OCI-LY7 (cell line): ENCODE measurements around the gene MSLN. TPM values are rescaled to one million over a fixed set of nuclear protein-coding genes. Genes with fewer than 3 reads are reported as not detected.

Experiments used
- Bru-seq: library from RNA; stranded (reverse); fragments of 400-500 nt; gene quantifications from one replicate; lab custom pipeline; 2021; lab: Mats Ljungman, UMichigan
- BruChase-seq, 2 experiments: library from RNA; stranded (reverse); fragments of 400-500 nt; gene quantifications; one replicate each; lab custom pipeline; 2021; lab: Mats Ljungman, UMichigan
- BruUV-seq: library from RNA; stranded (reverse); fragments of 400-500 nt; replicated peaks from 2 replicates; lab custom pipeline; 2021; lab: Mats Ljungman, UMichigan
- CTCF ChIA-PET: fragments of 300-600 bp; sonication (Branson Sonifier 250); formaldehyde crosslinking; loops from one replicate; lab custom pipeline; 2022; ENCODE audit warnings: antibody characterized with exemption; ENCODE audit not compliant: unreplicated experiment; lab: Charles Lee
- POLR2A ChIA-PET: fragments of 300-600 bp; sonication (Branson Sonifier 250); formaldehyde crosslinking; loops from one replicate; lab custom pipeline; 2022; ENCODE audit warnings: antibody characterized with exemption; lab: Charles Lee
- DNase-seq: peaks from one replicate; pipeline ENCODE4 v3.0.0-alpha.2; 2015; ENCODE audit warnings: low spot score
- H2AFZ ChIP-seq: fragments of 200-600 bp; sonication (generic), shearing (Covaris generic); 2 replicates; pipeline ENCODE4 v1.6.1; 2014; ENCODE audit warnings: mild to moderate bottlenecking, antibody characterized with exemption, low read length, moderate library complexity
- H3K27ac ChIP-seq: fragments of 200-600 bp; sonication (generic); 2 replicates; pipeline ENCODE4 v1.5.1; 2014; ENCODE audit warnings: mixed run types, low read depth, mild to moderate bottlenecking, moderate library complexity, low read length, inconsistent platforms; ENCODE audit not compliant: poor library complexity, severe bottlenecking
- H3K36me3 ChIP-seq: fragments of 200-600 bp; sonication (generic); 2 replicates; pipeline ENCODE4 v1.6.1; 2014; ENCODE audit warnings: mild to moderate bottlenecking, antibody characterized with exemption, low read length, moderate library complexity, mixed read lengths; ENCODE audit not compliant: insufficient read depth
- H3K4me1 ChIP-seq: fragments of 200-600 bp; sonication (generic); 2 replicates; pipeline ENCODE4 v1.5.1; 2014; ENCODE audit warnings: mild to moderate bottlenecking, low read length; ENCODE audit not compliant: insufficient read depth, poor library complexity, severe bottlenecking
- H3K4me2 ChIP-seq: fragments of 200-600 bp; sonication (generic); 2 replicates; pipeline ENCODE4 v1.6.1; 2014; ENCODE audit warnings: mild to moderate bottlenecking, low read length
- H3K4me3 ChIP-seq: fragments of 200-600 bp; sonication (generic); 2 replicates; pipeline ENCODE4 v1.5.1; 2014; ENCODE audit warnings: mild to moderate bottlenecking, low read depth, low read length; ENCODE audit not compliant: poor library complexity, severe bottlenecking
- H3K79me2 ChIP-seq: fragments of 200-600 bp; sonication (generic); 2 replicates; pipeline ENCODE4 v1.6.1; 2016; ENCODE audit warnings: low read depth, mild to moderate bottlenecking, low read length, moderate library complexity, mixed read lengths; ENCODE audit not compliant: insufficient read depth
- H3K9me2 ChIP-seq: fragments of 200-600 bp; sonication (generic); 2 replicates; pipeline ENCODE4 v1.6.1; 2016; ENCODE audit warnings: mild to moderate bottlenecking, low read length, mixed read lengths; ENCODE audit not compliant: insufficient read depth
- H3K9me3 ChIP-seq: fragments of 200-600 bp; sonication (generic); 2 replicates; pipeline ENCODE4 v1.6.1; 2014; ENCODE audit warnings: mild to moderate bottlenecking, mixed run types, low read length, mixed read lengths
- H4K20me1 ChIP-seq: fragments of 200-600 bp; sonication (generic); 2 replicates; pipeline ENCODE4 v1.6.1; 2014; ENCODE audit warnings: mild to moderate bottlenecking, antibody characterized with exemption, low read length, moderate library complexity, mixed read lengths; ENCODE audit not compliant: insufficient read depth
- CTCF ChIP-seq: fragments of 200-600 bp; sonication (generic); conservative IDR thresholded peaks from 2 replicates; pipeline ENCODE4 v1.5.1; 2014; ENCODE audit warnings: mild to moderate bottlenecking, antibody characterized with exemption, low read length, moderate library complexity, mixed read lengths
- EZH2phosphoT487 ChIP-seq: fragments of 200-600 bp; sonication (generic); IDR thresholded peaks from 2 replicates; pipeline ENCODE4 v1.6.1; 2018; ENCODE audit warnings: low read depth, borderline replicate concordance, mild to moderate bottlenecking, mixed run types, antibody characterized with exemption, low read length, moderate library complexity, mixed read lengths
- intact Hi-C: fragments of 100-400 bp; cut with micrococcal nuclease; formaldehyde crosslinking; loops from one replicate; pipeline ENCODE4 v1.10.0; 2022; ENCODE audit not compliant: unreplicated experiment
- long read RNA-seq: library from polyadenylated mRNA; stranded (forward); transcript quantifications from one replicate; pipeline ENCODE4 v2.0.0, GENCODE V29; 2022
- total RNA-seq, 2 experiments: library from RNA; depleted of rRNA in 1 of 2; stranded (reverse); fragments of >200 nt in 1 of 2; shearing (Covaris generic) in 1 of 2; gene quantifications; 2 replicates each; pipeline ENCODE4 v1.2.3, GENCODE V29; 2014 to 2022

Gene MSLN
- 0.13 TPM in 1 of 2 replicates, not detected in the other for total RNA-seq (2014; rRNA removed; shearing (Covaris generic))
- 0.30 and 0.44 TPM in 2 replicates for total RNA-seq (2022)
- percentile 10 among the genes with signal in this experiment for Bru-seq, nascent RNA
- percentile 14 among the genes with signal in this experiment for BruChase-seq, experiment 1, labeled RNA remaining after a 6-hour chase
- BruChase-seq, experiment 2, labeled RNA remaining after a 2-hour chase: not detected
- long read RNA-seq, partial matches to known transcripts: 0 of 2 reads
- long read RNA-seq, other reads (novel, unspliced or antisense): 1 of 2 reads

- H3K4me3 ChIP-seq: no peak within 1 kb of the TSS
- no peaks in the 10 kb centered on the region for H3K36me3 ChIP-seq
- no TSS peak for BruUV-seq
- no peak for DNase-seq
- no peaks in the 10 kb centered on the region for H3K9me3 ChIP-seq
- no peaks in the 10 kb centered on the region for H4K20me1 ChIP-seq
- H3K4me2 ChIP-seq: no peak within 1 kb of the TSS
- H3K4me1 ChIP-seq: no peaks in the 10 kb centered on the region
- no peaks in the 10 kb centered on the region for H3K9me2 ChIP-seq
- H2AFZ ChIP-seq: no peak within 1 kb of the TSS
- TF ChIP-seq EZH2phosphoT487 (no peak), CTCF (no peak)
- ChIA-PET POLR2A (no interaction called here), CTCF (no interaction called here)
- H3K27ac ChIP-seq: no peak within 1 kb of the TSS
- intact Hi-C loops: no loop called here
- H3K79me2 ChIP-seq: no peaks in the 10 kb centered on the region
Observed at GRCh38 chr16:760545-761343, at the start of gene MSLN. Gene MSLN, plus strand, starts transcription at chr16:760734. Its CDS starts 1,947 bp downstream, at chr16:762681.

GRCh38 chr16:711084-711483, 49.5 kb upstream of the MSLN start:
- Histone ChIP-seq H3K36me3 (no peaks in the 10 kb centered on the region), H3K4me1 (peaks cover 12% of the 10 kb centered on the region), H3K9me3 (no peaks in the 10 kb centered on the region), H3K27ac (no peak overlapping the region), H4K20me1 (no peaks in the 10 kb centered on the region), H2AFZ (no peak overlapping the region), H3K79me2 (no peaks in the 10 kb centered on the region), H3K9me2 (no peaks in the 10 kb centered on the region), H3K4me3 (no peak overlapping the region), H3K4me2 (no peak overlapping the region)
- ChIA-PET POLR2A (no interaction called here), CTCF (no interaction called here)
- intact Hi-C loops: loop anchor here (1.0 kb wide), 1 partner anchor 74 kb away; no protein-coding TSS in a partner anchor
- TF ChIP-seq CTCF: no peak
- no peak for TF ChIP-seq EZH2phosphoT487
- BruUV-seq: no TSS peak
- DNase-seq: no peak
